Mesendoderm (in vitro differentiated cells): ENCODE data around the gene NOBOX.

ENCODE experiments used
- DNase-seq: peaks from one replicate; pipeline ENCODE4 v3.0.0; 2013
- H2AK5ac ChIP-seq: 2 replicates; pipeline ENCODE4 v1.6.1; 2013; ENCODE audit warnings: low read length, inconsistent platforms
- H2BK120ac ChIP-seq: 2 replicates; pipeline ENCODE4 v1.6.1; 2013; ENCODE audit warnings: low read depth, mild to moderate bottlenecking, low read length, moderate library complexity, mixed read lengths
- H2BK15ac ChIP-seq: replicated peaks from 2 replicates; pipeline ENCODE4 v1.6.1; 2013; ENCODE audit warnings: low read depth, mild to moderate bottlenecking, moderate library complexity
- H2BK5ac ChIP-seq: 2 replicates; pipeline ENCODE4 v1.6.1; 2013; ENCODE audit warnings: low read length, inconsistent platforms
- H3K18ac ChIP-seq: 2 replicates; pipeline ENCODE4 v1.6.1; 2013; ENCODE audit warnings: mild to moderate bottlenecking, low read length, mixed read lengths
- H3K23ac ChIP-seq: one replicate; pipeline ENCODE4 v1.6.1; 2013; ENCODE audit warnings: low read length
- H3K27ac ChIP-seq: 2 replicates; pipeline ENCODE4 v1.5.1; 2013; ENCODE audit warnings: low read depth, mild to moderate bottlenecking, inconsistent platforms, low read length, moderate library complexity
- H3K27me3 ChIP-seq: 2 replicates; pipeline ENCODE4 v1.6.1; 2013; ENCODE audit warnings: low read length, control low read depth, mild to moderate bottlenecking, inconsistent platforms; ENCODE audit not compliant: insufficient read depth, poor library complexity
- H3K36me3 ChIP-seq: 2 replicates; pipeline ENCODE4 v1.6.1; 2013; ENCODE audit warnings: low read length, inconsistent platforms; ENCODE audit not compliant: control insufficient read depth, insufficient read depth
- H3K4ac ChIP-seq: one replicate; pipeline ENCODE4 v1.6.1; 2013; ENCODE audit warnings: low read depth, mild to moderate bottlenecking, low read length, moderate library complexity
- H3K4me1 ChIP-seq: 2 replicates; pipeline ENCODE4 v1.6.1; 2013; ENCODE audit warnings: low read depth, low read length, inconsistent platforms; ENCODE audit not compliant: control insufficient read depth
- H3K4me2 ChIP-seq: 2 replicates; pipeline ENCODE4 v1.6.1; 2013; ENCODE audit warnings: low read length
- H3K4me3 ChIP-seq: 2 replicates; pipeline ENCODE4 v1.5.1; 2013; ENCODE audit warnings: mild to moderate bottlenecking, low read length
- H3K56ac ChIP-seq: one replicate; pipeline ENCODE4 v1.6.1; 2013; ENCODE audit warnings: low read length
- H3K79me1 ChIP-seq: 2 replicates; pipeline ENCODE4 v1.6.1; 2013; ENCODE audit warnings: low read length, inconsistent platforms
- H3K79me2 ChIP-seq: 2 replicates; pipeline ENCODE4 v1.6.1; 2013; ENCODE audit warnings: mild to moderate bottlenecking, low read length; ENCODE audit not compliant: control insufficient read depth, insufficient read depth
- H3K9ac ChIP-seq: 2 replicates; pipeline ENCODE4 v1.6.1; 2013; ENCODE audit warnings: low read length, inconsistent platforms
- H4K5ac ChIP-seq: one replicate; pipeline ENCODE4 v1.6.1; 2013; ENCODE audit warnings: low read length
- H4K8ac ChIP-seq: one replicate; pipeline ENCODE4 v1.6.1; 2013; ENCODE audit warnings: low read depth, mild to moderate bottlenecking, control low read depth, low read length, moderate library complexity
- WGBS: extraction: QIAGEN DNeasy Blood & Tissue Kit; methylation state at CpG from one replicate; pipeline ENCODE4 v1.1.7; 2013; ENCODE audit warnings: low lambda C conversion rate, missing lambda C conversion rate; ENCODE audit not compliant: insufficient coverage; ENCODE audit errors: extremely low coverage; 5-methylcytosine and 5-hydroxymethylcytosine counted together

Gene NOBOX

GRCh38 chr7:144391823-144392255, 11.7 kb downstream of the NOBOX start:
- H3K27ac ChIP-seq = no peak overlapping the region
- no peak overlapping the region for H3K4me2 ChIP-seq
- H2BK120ac ChIP-seq = no peak overlapping the region
- WGBS = no CpG with 5 or more reads among the region's 8 CpGs
- no peak overlapping the region for H3K23ac ChIP-seq
- no peak overlapping the region for H3K4ac ChIP-seq
- no peak overlapping the region for H2AK5ac ChIP-seq
- H4K8ac ChIP-seq = no peak overlapping the region
- H4K5ac ChIP-seq = peak overlapping the region; percentile 41
- H3K4me1 ChIP-seq = no peaks in the 10 kb centered on the region
- no peak overlapping the region for H2BK15ac ChIP-seq
- peak overlapping the region; percentile 41 for H3K9ac ChIP-seq
- H3K79me1 ChIP-seq = no peaks in the 10 kb centered on the region
- DNase-seq = peak; percentile 62
- no peaks in the 10 kb centered on the region for H3K36me3 ChIP-seq
- H3K79me2 ChIP-seq = no peaks in the 10 kb centered on the region
- H3K27me3 ChIP-seq = no peaks in the 10 kb centered on the region
- H3K18ac ChIP-seq = no peak overlapping the region
- no peak overlapping the region for H3K4me3 ChIP-seq
- H3K56ac ChIP-seq = peak overlapping the region; percentile 59
- no peak overlapping the region for H2BK5ac ChIP-seq

GRCh38 chr7:144391014-144391413, 12.5 kb downstream of the NOBOX start:
- Histone ChIP-seq H4K5ac (no peak overlapping the region), H3K4ac (no peak overlapping the region), H4K8ac (no peak overlapping the region), H3K56ac (no peak overlapping the region), H3K27ac (no peak overlapping the region), H3K9ac (no peak overlapping the region), H3K36me3 (no peaks in the 10 kb centered on the region), H3K4me1 (no peaks in the 10 kb centered on the region), H2AK5ac (no peak overlapping the region), H2BK120ac (no peak overlapping the region), H2BK5ac (no peak overlapping the region), H3K4me2 (no peak overlapping the region), H3K23ac (no peak overlapping the region), H3K18ac (no peak overlapping the region), H3K79me2 (no peaks in the 10 kb centered on the region), H3K79me1 (no peaks in the 10 kb centered on the region), H3K27me3 (no peaks in the 10 kb centered on the region), H2BK15ac (no peak overlapping the region), H3K4me3 (no peak overlapping the region)
- WGBS = no CpG with 5 or more reads among the region's 4 CpGs
- no peak for DNase-seq

GRCh38 chr7:144390481-144390880, 13.0 kb downstream of the NOBOX start:
- Histone ChIP-seq H3K4me2 (no peak overlapping the region), H3K4me3 (no peak overlapping the region), H2BK5ac (no peak overlapping the region), H4K5ac (no peak overlapping the region), H3K9ac (no peak overlapping the region), H3K27me3 (no peaks in the 10 kb centered on the region), H2AK5ac (no peak overlapping the region), H3K18ac (no peak overlapping the region), H4K8ac (no peak overlapping the region), H3K36me3 (no peaks in the 10 kb centered on the region), H3K79me2 (no peaks in the 10 kb centered on the region), H3K79me1 (no peaks in the 10 kb centered on the region), H2BK15ac (no peak overlapping the region), H3K56ac (no peak overlapping the region), H3K4ac (no peak overlapping the region), H3K27ac (no peak overlapping the region), H3K23ac (no peak overlapping the region), H2BK120ac (no peak overlapping the region), H3K4me1 (no peaks in the 10 kb centered on the region)
- DNase-seq = no peak
- no CpG with 5 or more reads among the region's 7 CpGs for WGBS

- no peaks in the 10 kb centered on the region for H3K4me1 ChIP-seq
- no peak overlapping the region for H2BK5ac ChIP-seq
- no peak overlapping the region for H4K8ac ChIP-seq
- H4K5ac ChIP-seq = no peak overlapping the region
- no peaks in the 10 kb centered on the region for H3K36me3 ChIP-seq
- H3K4me3 ChIP-seq = no peak overlapping the region
- no peaks in the 10 kb centered on the region for H3K79me1 ChIP-seq
- no CpG with 5 or more reads among the region's 5 CpGs for WGBS
- H3K27me3 ChIP-seq = no peaks in the 10 kb centered on the region
- no peak overlapping the region for H3K23ac ChIP-seq
- H3K18ac ChIP-seq = no peak overlapping the region
- H3K27ac ChIP-seq = no peak overlapping the region
- no peak overlapping the region for H3K4me2 ChIP-seq
- H3K9ac ChIP-seq = no peak overlapping the region
- no peak overlapping the region for H3K4ac ChIP-seq
- no peak overlapping the region for H2AK5ac ChIP-seq
- no peaks in the 10 kb centered on the region for H3K79me2 ChIP-seq
- H2BK15ac ChIP-seq = no peak overlapping the region
- H3K56ac ChIP-seq = peak overlapping the region; percentile 30
- peak; percentile 66 for DNase-seq
- no peak overlapping the region for H2BK120ac ChIP-seq
Measured at GRCh38 chr7:144388950-144389349, 14.5 kb downstream of the NOBOX start.

- Histone ChIP-seq H2AK5ac (no peak overlapping the region), H3K56ac (no peak overlapping the region), H3K27ac (no peak overlapping the region), H2BK5ac (no peak overlapping the region), H3K4me1 (no peaks in the 10 kb centered on the region), H2BK15ac (no peak overlapping the region), H3K4me2 (no peak overlapping the region), H3K36me3 (no peaks in the 10 kb centered on the region), H3K4me3 (no peak overlapping the region), H3K79me2 (no peaks in the 10 kb centered on the region), H3K79me1 (no peaks in the 10 kb centered on the region), H3K27me3 (no peaks in the 10 kb centered on the region), H3K9ac (no peak overlapping the region), H2BK120ac (no peak overlapping the region), H4K8ac (no peak overlapping the region), H3K4ac (no peak overlapping the region), H3K23ac (no peak overlapping the region), H4K5ac (no peak overlapping the region), H3K18ac (no peak overlapping the region)
- DNase-seq = no peak
Measured at GRCh38 chr7:144386741-144387140, 16.8 kb downstream of the NOBOX start.

GRCh38 chr7:144384555-144385245, 18.8 kb downstream of the NOBOX start:
- H3K36me3 ChIP-seq = peaks cover 5% of the 10 kb centered on the region
- WGBS = no CpG with 5 or more reads among the region's 12 CpGs
- no peak overlapping the region for H2BK5ac ChIP-seq
- no peak overlapping the region for H4K5ac ChIP-seq
- no peak overlapping the region for H4K8ac ChIP-seq
- H3K23ac ChIP-seq = no peak overlapping the region
- no peak overlapping the region for H3K9ac ChIP-seq
- H3K27ac ChIP-seq = peak overlapping the region; percentile 36
- H3K4me3 ChIP-seq = no peak overlapping the region
- no peak overlapping the region for H3K4ac ChIP-seq
- no peak overlapping the region for H2AK5ac ChIP-seq
- no peak overlapping the region for H3K4me2 ChIP-seq
- H3K79me1 ChIP-seq = no peaks in the 10 kb centered on the region
- no peaks in the 10 kb centered on the region for H3K79me2 ChIP-seq
- no peaks in the 10 kb centered on the region for H3K4me1 ChIP-seq
- H2BK120ac ChIP-seq = no peak overlapping the region
- DNase-seq = peak; percentile 85
- no peak overlapping the region for H2BK15ac ChIP-seq
- no peak overlapping the region for H3K18ac ChIP-seq
- H3K27me3 ChIP-seq = no peaks in the 10 kb centered on the region
- H3K56ac ChIP-seq = peak overlapping the region; percentile 46
